ENCODE data around the gene ABCE1. TPM values are rescaled to one million over a fixed set of nuclear protein-coding genes. Genes with fewer than 3 reads are reported as not detected.

The ABCE1 gene
- total RNA-seq, 1 experiment from 2014 or later, result 173 TPM

- DNase-seq (ENCODE audit: low spot score), result peak; percentile 8
Observed at GRCh38 chr4:145177511-145177905, 79.4 kb downstream of the ABCE1 start.

- DNase-seq (ENCODE audit: low spot score), result peak; percentile 38
Observed at GRCh38 chr4:145177906-145178538, 79.9 kb downstream of the ABCE1 start.

GRCh38 chr4:145178740-145179280 is 80.7 kb downstream of the ABCE1 start:
- DNase-seq (ENCODE audit: low spot score), result no peak

Other genes starting within 250 kb of the ABCE1 start
- 64.3 and 65.8 TPM in 2 replicates for gene ANAPC10, start 115 bp upstream of the ABCE1 start, total RNA-seq (2014; rRNA removed; shearing (Covaris generic))
- 17.0 and 19.1 TPM in 2 replicates for gene OTUD4, start 82.3 kb downstream of the ABCE1 start, total RNA-seq (2014; rRNA removed; shearing (Covaris generic))

All from A172 (cell line).